ENCODE results near the gene CBL.
"Not testable (repeated sequence)": the region's sequence is repeated elsewhere in the genome, so short reads cannot be mapped to it uniquely, and the experiment has no call there.

Gene CBL

DNA sequence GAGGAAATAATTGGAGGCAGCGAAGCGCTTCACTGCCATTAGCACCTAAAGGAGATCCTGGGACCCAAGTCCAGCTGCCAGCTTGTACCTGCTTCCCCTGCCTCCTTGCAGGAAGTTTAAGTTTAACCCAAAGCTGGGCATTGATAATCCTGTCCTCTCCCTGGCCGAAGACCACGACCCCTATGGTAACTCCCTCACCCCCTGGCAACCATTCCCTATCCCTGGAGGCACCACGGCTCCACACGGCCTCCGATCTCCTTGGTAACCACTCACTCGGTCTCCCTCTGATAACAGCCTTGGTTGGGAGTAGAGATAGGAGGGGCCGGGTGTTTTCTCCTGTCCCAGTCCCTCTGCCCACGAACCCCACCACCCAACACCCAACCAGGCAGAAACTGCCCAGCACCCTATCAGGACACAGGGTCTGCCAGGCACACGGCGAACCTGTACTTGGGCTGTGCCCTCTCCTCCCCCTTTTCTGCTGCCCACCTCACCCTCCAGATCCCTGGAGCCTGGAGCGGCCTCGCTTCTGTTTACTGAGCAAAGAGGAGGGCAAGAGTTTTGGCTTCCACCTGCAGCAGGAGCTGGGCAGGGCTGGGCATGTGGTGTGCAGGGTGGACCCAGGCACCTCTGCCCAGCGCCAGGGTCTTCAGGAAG is 20.0 kb upstream of the CBL start:
- TF ChIP-seq, protein P1, sequence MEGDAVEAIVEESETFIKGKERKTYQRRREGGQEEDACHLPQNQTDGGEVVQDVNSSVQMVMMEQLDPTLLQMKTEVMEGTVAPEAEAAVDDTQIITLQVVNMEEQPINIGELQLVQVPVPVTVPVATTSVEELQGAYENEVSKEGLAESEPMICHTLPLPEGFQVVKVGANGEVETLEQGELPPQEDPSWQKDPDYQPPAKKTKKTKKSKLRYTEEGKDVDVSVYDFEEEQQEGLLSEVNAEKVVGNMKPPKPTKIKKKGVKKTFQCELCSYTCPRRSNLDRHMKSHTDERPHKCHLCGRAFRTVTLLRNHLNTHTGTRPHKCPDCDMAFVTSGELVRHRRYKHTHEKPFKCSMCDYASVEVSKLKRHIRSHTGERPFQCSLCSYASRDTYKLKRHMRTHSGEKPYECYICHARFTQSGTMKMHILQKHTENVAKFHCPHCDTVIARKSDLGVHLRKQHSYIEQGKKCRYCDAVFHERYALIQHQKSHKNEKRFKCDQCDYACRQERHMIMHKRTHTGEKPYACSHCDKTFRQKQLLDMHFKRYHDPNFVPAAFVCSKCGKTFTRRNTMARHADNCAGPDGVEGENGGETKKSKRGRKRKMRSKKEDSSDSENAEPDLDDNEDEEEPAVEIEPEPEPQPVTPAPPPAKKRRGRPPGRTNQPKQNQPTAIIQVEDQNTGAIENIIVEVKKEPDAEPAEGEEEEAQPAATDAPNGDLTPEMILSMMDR (IDR thresholded peaks at IDR 0.05): no peak
- Histone ChIP-seq H3K27ac (no peak overlapping the region), H3K4me3 (no peak overlapping the region)
- DNase-seq (ENCODE audit: low spot score): no peak

DNA sequence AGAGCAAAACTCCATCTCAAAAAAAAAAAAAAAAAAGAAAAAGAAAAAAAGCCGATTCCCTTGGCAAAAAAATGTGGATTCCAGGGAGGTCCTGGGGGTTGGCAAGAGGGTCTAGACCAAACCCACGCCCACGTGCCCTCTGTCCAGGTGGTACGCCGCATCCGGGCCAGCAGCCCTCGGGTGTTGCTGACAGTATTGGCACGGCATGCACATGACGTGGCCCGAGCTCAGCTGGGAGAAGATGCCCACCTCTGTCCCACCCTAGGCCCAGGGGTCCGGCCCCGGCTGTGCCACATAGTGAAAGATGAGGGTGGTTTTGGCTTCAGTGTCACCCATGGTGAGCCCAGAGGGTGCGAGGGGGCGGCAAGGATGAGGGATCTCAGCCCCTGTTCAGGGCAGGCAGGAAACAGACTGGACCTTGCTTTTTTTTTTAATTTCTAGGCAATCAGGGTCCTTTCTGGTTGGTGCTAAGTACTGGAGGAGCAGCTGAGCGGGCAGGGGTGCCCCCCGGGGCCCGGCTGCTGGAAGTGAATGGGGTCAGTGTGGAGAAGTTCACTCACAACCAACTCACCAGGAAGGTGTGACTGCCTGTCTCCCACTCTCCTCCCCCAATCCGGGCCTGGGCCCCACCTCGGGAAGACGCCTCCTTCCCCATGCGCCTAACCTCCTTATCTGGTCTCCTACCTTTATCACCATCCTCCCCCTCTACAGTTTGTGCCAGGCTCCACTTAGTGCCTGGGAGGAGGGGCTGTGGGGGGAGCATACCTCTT is 18.8 kb upstream of the CBL start:
- DNase-seq (ENCODE audit: low spot score): no peak
- TF ChIP-seq, protein P1 (IDR thresholded peaks at IDR 0.05): no peak
- Histone ChIP-seq H3K4me3 (no peak overlapping the region), H3K27ac (no peak overlapping the region)

DNA sequence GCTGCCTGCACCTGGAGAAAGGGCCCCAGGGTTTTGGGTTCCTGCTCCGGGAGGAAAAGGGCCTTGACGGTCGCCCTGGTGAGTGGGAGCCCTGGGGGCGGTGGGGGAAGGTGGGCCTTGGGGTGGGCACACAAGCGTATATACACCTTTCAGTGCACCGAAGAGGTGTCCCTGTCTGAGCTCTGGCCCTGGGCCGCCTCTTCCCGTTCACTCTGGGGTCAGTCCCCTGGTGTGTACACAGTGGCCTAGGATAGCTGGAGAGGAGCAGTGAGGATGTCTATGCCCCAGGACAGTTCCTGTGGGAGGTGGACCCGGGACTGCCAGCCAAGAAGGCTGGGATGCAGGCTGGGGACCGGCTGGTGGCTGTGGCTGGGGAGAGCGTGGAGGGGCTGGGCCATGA is 18.1 kb upstream of the CBL start:
- DNase-seq (ENCODE audit: low spot score): no peak
- no peak overlapping the region for H3K27ac ChIP-seq
- H3K4me3 ChIP-seq: no peak overlapping the region
- TF ChIP-seq, protein P1 (IDR thresholded peaks at IDR 0.05): no peak

DNA sequence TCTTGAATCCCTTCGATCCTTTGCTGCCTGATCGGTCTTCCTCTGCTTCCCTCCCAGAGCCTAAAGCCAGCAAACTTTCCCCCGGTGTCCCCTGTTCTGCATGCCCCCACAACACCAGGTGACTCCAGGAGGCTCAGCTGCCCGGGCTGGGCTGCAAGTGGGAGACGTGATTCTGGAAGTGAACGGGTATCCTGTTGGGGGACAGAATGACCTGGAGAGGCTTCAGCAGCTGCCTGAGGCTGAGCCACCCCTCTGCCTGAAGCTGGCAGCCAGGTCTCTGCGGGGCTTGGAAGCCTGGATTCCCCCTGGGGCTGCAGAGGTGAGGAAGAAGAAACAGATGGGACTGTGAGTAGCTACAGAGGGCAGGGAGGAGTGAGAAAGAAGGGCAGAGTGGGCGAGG is 17.3 kb upstream of the CBL start:
- no peak overlapping the region for H3K27ac ChIP-seq
- DNase-seq (ENCODE audit: low spot score): peak; percentile 72
- TF ChIP-seq, protein P1 (IDR thresholded peaks at IDR 0.05): no peak

DNA sequence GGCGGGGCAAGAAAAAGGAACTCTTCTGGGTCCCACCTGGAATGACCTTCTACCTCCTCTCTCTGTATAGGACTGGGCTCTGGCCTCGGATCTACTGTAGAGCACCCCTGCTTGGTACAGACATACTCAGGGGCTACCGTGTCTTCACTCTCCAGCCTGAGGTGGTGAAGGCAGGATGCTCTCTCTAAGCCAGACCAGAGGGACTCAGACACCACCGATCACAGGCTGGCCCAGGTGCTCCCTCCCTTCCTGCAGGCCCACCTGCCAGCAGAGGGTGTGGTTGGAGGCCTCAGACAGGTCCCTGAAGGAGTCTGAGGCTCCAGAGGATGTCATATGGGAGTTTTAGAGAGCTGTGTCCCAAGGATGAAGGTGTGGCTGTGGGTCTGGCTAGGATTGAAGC is 16.7 kb upstream of the CBL start:
- Histone ChIP-seq H3K27ac (no peak overlapping the region), H3K4me3 (no peak overlapping the region)
- TF ChIP-seq, protein P1 (IDR thresholded peaks at IDR 0.05): no peak
- DNase-seq (ENCODE audit: low spot score): no peak

More for the DNA sequence above, 17.3 kb upstream of the CBL start:
- H3K4me3 ChIP-seq: no peak overlapping the region

DNA sequence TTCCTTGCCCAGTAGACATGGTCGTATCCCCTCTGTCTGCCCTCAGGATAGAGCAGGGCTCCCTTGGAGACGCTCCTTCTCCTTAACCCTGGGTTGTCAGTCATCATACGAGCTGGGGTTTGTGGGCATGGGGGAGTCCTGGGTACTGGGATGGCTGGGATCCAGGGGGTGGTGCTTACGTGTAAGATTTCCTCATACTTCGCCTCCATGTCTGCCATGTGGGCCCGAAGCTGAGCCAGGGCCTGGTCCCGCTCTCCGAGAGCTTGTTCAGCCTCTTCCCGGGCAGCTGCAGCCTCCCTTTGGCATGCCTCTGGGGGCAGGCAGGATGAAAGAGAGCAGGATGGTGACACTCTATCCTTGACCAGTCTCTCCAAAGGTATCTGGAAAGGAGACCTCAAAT is 15.6 kb upstream of the CBL start:
- DNase-seq (ENCODE audit: low spot score): no peak
- no peak overlapping the region for H3K4me3 ChIP-seq
- TF ChIP-seq, protein P1 (IDR thresholded peaks at IDR 0.05): no peak

DNA sequence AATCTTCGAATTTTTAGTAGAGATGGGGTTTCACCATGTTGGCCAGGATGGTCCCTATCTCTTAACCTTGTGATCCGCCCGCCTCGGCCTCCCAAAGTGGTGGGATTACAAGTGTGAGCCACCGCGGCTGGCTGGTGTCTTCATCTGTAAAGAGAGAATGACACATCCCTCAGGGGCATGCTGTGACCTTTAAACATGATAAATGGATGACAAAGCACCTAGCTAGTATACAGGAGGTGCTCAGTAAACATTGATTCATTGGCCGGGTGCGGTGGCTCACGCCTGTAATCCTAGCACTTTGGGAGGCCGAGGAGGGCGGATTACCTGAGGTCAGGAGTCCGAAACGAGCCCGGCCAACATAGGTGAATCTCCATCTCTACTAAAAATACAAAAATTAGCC is 14.9 kb upstream of the CBL start:
- not testable (repeated sequence) for H3K27ac ChIP-seq; H3K4me3 ChIP-seq; DNase-seq (ENCODE audit: low spot score)

More for the DNA sequence above, 15.6 kb upstream of the CBL start:
- H3K27ac ChIP-seq: no peak overlapping the region

Measured in coronary artery (tissue), 2 donors.